ENCODE measurements around the gene CACNB1.
"Not testable (repeated sequence)": the region's sequence is repeated elsewhere in the genome, so short reads cannot be mapped to it uniquely, and the experiment has no call there.

The CACNB1 gene

GRCh38 chr17:39173526-39174274 lies 23.8 kb downstream of the CACNB1 start:
- no peak for DNase-seq

- no peak for DNase-seq
Measured at GRCh38 chr17:39173080-39173479, 24.4 kb downstream of the CACNB1 start.

- DNase-seq: no peak
Measured at GRCh38 chr17:39171933-39172332, 25.5 kb downstream of the CACNB1 start.

- no peak for DNase-seq
Measured at GRCh38 chr17:39170558-39170957, 26.9 kb downstream of the CACNB1 start.

- no peak for DNase-seq
Measured at GRCh38 chr17:39170109-39170508, 27.4 kb downstream of the CACNB1 start.

- no peak for DNase-seq
Measured at GRCh38 chr17:39169518-39169917, 28.0 kb downstream of the CACNB1 start.

GRCh38 chr17:39169101-39169500 lies 28.4 kb downstream of the CACNB1 start:
- no peak for DNase-seq

- DNase-seq: not testable (repeated sequence)
Measured at GRCh38 chr17:39168503-39168902, 29.0 kb downstream of the CACNB1 start.

- no peak for DNase-seq
Measured at GRCh38 chr17:39167476-39167875, 30.0 kb downstream of the CACNB1 start.

- no peak for DNase-seq
Measured at GRCh38 chr17:39166437-39167335, 30.8 kb downstream of the CACNB1 start.

- no peak for DNase-seq
Measured at GRCh38 chr17:39165841-39166349, 31.6 kb downstream of the CACNB1 start, which contains the start of gene ARL5C. Gene ARL5C (minus strand): TSS chr17:39166161. CDS start chr17:39165760, 401 bp downstream.

- DNase-seq: no peak
Measured at GRCh38 chr17:39165178-39165840, 32.2 kb downstream of the CACNB1 start.

GRCh38 chr17:39164675-39165143 lies 32.8 kb downstream of the CACNB1 start:
- DNase-seq: no peak

GRCh38 chr17:39161962-39162361 lies 35.5 kb downstream of the CACNB1 start:
- DNase-seq: no peak

GRCh38 chr17:39158623-39159022 lies 38.8 kb downstream of the CACNB1 start:
- no peak for DNase-seq

GRCh38 chr17:39156491-39156890 lies 41.0 kb downstream of the CACNB1 start:
- DNase-seq: no peak

GRCh38 chr17:39155654-39156053 lies 41.8 kb downstream of the CACNB1 start:
- DNase-seq: no peak

GRCh38 chr17:39153599-39154051 lies 43.8 kb downstream of the CACNB1 start:
- peak; percentile 90 for DNase-seq

- DNase-seq: no peak
Measured at GRCh38 chr17:39151943-39152818, 45.3 kb downstream of the CACNB1 start.

GRCh38 chr17:39151150-39151942 lies 46.1 kb downstream of the CACNB1 start, which contains the start of gene PLXDC1:
Gene PLXDC1 (minus strand): TSS chr17:39151637. CDS start chr17:39151437, 200 bp downstream.
- DNase-seq: no peak

- DNase-seq: no peak
Measured at GRCh38 chr17:39150795-39151149, 46.7 kb downstream of the CACNB1 start.

Measured in NCI-H1092 treated with DMSO at 0.1 percent for 48 hours (cell line).